ENCODE measurements around the gene TBC1D12. TPM values are rescaled to one million over a fixed set of nuclear protein-coding genes. Genes with fewer than 3 reads are reported as not detected.
"Not testable (repeated sequence)": the region's sequence is repeated elsewhere in the genome, so short reads cannot be mapped to it uniquely, and the experiment has no call there.

Gene TBC1D12
- total RNA-seq, 4 donors from 2014 or later, result 10.5 to 17.7 (median 12.8) TPM

GRCh38 chr10:94533027-94533426, 130.7 kb downstream of the TBC1D12 start:
- TF ChIP-seq POLR2AphosphoS5 (IDR thresholded peaks at IDR 0.05) (no peak), POLR2A (IDR thresholded peaks at IDR 0.05) (no peak), EP300 (IDR thresholded peaks at IDR 0.05) (no peak)
- TF ChIP-seq, protein P1, sequence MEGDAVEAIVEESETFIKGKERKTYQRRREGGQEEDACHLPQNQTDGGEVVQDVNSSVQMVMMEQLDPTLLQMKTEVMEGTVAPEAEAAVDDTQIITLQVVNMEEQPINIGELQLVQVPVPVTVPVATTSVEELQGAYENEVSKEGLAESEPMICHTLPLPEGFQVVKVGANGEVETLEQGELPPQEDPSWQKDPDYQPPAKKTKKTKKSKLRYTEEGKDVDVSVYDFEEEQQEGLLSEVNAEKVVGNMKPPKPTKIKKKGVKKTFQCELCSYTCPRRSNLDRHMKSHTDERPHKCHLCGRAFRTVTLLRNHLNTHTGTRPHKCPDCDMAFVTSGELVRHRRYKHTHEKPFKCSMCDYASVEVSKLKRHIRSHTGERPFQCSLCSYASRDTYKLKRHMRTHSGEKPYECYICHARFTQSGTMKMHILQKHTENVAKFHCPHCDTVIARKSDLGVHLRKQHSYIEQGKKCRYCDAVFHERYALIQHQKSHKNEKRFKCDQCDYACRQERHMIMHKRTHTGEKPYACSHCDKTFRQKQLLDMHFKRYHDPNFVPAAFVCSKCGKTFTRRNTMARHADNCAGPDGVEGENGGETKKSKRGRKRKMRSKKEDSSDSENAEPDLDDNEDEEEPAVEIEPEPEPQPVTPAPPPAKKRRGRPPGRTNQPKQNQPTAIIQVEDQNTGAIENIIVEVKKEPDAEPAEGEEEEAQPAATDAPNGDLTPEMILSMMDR (IDR thresholded peaks at IDR 0.05), result no peak
- WGBS, result 95% methylated on average over 1 of the region's 1 CpG
- no peak overlapping the region for H3K4me3 ChIP-seq
- H3K9me3 ChIP-seq, result no peaks in the 10 kb centered on the region
- no peaks in the 10 kb centered on the region for H3K4me1 ChIP-seq
- peaks cover 18% of the 10 kb centered on the region for H3K36me3 ChIP-seq
- no peak for DNase-seq (ENCODE audit: low spot score in 2 of 2)
- H3K27me3 ChIP-seq, result no peaks in the 10 kb centered on the region
- no peak overlapping the region for H3K27ac ChIP-seq

- H3K4me3 ChIP-seq; DNase-seq (ENCODE audit: low spot score in 2 of 2); H3K27me3 ChIP-seq; H3K9me3 ChIP-seq; H3K36me3 ChIP-seq; H3K27ac ChIP-seq: not testable (repeated sequence)
- H3K4me1 ChIP-seq, result peaks cover 21% of the 10 kb centered on the region
- WGBS, result 90% methylated on average over 2 of the region's 2 CpGs
Measured at GRCh38 chr10:94542282-94542681, 139.9 kb downstream of the TBC1D12 start.

DNA sequence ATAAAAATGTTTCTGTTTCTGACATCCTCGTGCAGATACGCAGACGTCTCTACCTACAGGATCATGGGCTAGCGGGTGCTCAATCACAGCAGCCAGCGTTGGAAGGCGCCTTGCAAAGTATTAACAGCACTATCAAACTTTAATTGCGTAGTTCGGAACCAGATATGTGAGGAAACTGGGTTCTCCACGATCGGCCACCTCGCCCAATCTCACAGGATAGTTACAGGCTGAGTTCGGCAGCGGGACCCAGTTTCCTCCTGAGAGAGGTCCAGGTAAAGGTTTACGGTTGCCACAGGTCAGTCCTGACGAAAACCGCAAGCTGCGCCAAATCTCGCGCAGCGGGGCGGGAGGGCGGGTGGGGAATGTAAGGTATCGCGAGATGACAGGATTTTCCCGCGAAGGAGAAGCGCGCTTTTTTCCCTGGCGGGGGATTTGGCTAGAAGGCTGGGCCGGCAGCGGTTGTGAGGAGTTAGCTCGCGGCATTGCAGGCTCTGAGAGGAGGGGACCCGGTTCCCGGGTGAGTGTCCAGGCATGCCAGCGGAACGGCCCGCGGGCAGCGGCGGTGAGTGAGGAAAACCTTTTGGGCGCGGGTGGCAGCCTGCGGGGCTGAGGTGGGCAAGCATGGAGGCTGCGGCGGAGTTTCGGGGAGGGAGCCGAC, 143.2 kb downstream of the TBC1D12 start, which contains the start of gene HELLS:
TSS of gene HELLS (plus strand) at position 398 of the 658 bp plus-strand sequence. CDS start at position 532, 134 bp downstream.
- no peaks in the 10 kb centered on the region for H3K9me3 ChIP-seq
- peaks cover 21% of the 10 kb centered on the region for H3K4me1 ChIP-seq
- TF ChIP-seq POLR2AphosphoS5 (IDR thresholded peaks at IDR 0.05) (no peak), POLR2A (IDR thresholded peaks at IDR 0.05) (no peak), EP300 (IDR thresholded peaks at IDR 0.05) (no peak)
- TF ChIP-seq, protein P1 (IDR thresholded peaks at IDR 0.05), result no peak
- peak within 1 kb of the TSS; percentile 58 for H3K27ac ChIP-seq
- WGBS, result 0% methylated on average over 41 of the region's 48 CpGs
- no peaks in the 10 kb centered on the region for H3K27me3 ChIP-seq
- no peaks in the 10 kb centered on the region for H3K36me3 ChIP-seq
- DNase-seq (ENCODE audit: low spot score in 2 of 2), result peak; percentile 86 to 89
- peak within 1 kb of the TSS; percentile 80 for H3K4me3 ChIP-seq

GRCh38 chr10:94546049-94546900, 143.9 kb downstream of the TBC1D12 start:
- TF ChIP-seq POLR2A (IDR thresholded peaks at IDR 0.05) (no peak), EP300 (IDR thresholded peaks at IDR 0.05) (no peak)
- TF ChIP-seq, protein P1 (IDR thresholded peaks at IDR 0.05), result no peak
- no peaks in the 10 kb centered on the region for H3K36me3 ChIP-seq
- H3K4me1 ChIP-seq, result peaks cover 21% of the 10 kb centered on the region
- no peaks in the 10 kb centered on the region for H3K9me3 ChIP-seq
- no peaks in the 10 kb centered on the region for H3K27me3 ChIP-seq
- peak overlapping the region; percentile 80 for H3K4me3 ChIP-seq
- WGBS, result 4% methylated on average over 25 of the region's 25 CpGs
- H3K27ac ChIP-seq, result peak overlapping the region; percentile 58
- no peak for DNase-seq (ENCODE audit: low spot score in 2 of 2)

DNA sequence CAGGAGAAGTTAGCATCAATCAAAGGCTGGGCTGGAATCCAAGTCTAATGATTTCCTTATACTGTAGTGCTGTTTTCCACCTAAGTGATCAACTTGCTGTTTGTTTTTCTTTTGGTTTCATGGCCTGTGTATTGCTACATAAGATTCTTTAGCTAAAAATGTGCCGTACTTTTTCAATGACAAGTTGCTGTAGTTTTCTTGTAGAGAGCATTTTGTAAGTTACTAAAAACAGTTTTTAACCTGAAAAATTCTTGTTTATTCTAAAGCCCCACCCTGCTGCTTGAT, 144.5 kb downstream of the TBC1D12 start:
- WGBS, result 56% methylated on average over 1 of the region's 1 CpG
- Histone ChIP-seq H3K4me1 (peaks cover 21% of the 10 kb centered on the region), H3K27ac (no peak overlapping the region), H3K4me3 (no peak overlapping the region), H3K9me3 (no peaks in the 10 kb centered on the region), H3K36me3 (no peaks in the 10 kb centered on the region), H3K27me3 (no peaks in the 10 kb centered on the region)
- DNase-seq (ENCODE audit: low spot score in 2 of 2), result no peak
- TF ChIP-seq, protein P1 (IDR thresholded peaks at IDR 0.05), result no peak

All from suprapubic skin (tissue), 4 donors.